ELF-1 (cell line): ENCODE results near the gene TENM3.

Experiments used
- DNase-seq: peaks from one replicate; pipeline ENCODE4 v3.0.0-alpha.2; 2016; ENCODE audit warnings: low read depth, low spot score

The TENM3 gene

GRCh38 chr4:182835006-182835740 lies 592.0 kb downstream of the TENM3 start:
- no peak for DNase-seq

DNA sequence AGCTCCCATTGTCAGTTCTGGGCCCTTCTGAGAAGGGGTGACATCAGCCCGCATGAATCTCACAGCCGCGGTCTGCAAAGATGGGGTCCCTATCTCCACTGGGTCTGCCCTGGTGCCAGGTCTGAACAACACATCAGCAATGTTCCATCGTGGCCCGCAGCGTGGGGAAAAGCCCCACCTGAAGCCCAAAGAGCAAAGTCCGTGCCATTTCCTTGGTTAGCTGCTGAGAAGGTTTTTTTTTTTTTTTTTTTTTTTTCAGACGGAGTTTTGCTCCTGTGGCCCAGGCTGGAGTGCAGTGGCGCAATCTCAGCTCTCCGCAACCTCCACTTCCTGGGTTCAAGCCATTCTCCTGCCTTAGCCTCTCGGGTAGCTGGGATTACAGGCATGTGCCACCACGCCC lies 594.6 kb downstream of the TENM3 start:
- no peak for DNase-seq

GRCh38 chr4:182838535-182838934 lies 595.3 kb downstream of the TENM3 start:
- DNase-seq: no peak

DNA sequence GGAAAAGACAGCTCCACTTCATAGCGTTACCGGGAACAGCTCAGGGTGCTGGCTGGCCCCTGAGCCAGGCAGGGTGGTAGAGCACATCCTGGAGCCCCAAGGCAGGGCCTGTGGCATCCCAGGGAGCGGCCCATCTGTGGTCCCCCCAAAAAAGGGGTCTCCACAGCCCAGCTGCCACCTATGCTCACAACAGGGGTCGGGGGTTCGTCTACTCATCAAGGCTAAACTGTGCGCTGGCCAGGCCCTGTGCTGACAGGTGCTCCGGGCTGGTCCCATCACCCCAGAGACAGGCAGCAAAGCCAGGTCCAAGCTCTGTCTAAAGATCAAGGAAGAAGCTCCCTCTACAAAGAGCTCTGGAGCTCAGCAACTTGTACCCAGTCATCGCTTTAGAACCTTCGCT lies 596.1 kb downstream of the TENM3 start:
- no peak for DNase-seq

DNA sequence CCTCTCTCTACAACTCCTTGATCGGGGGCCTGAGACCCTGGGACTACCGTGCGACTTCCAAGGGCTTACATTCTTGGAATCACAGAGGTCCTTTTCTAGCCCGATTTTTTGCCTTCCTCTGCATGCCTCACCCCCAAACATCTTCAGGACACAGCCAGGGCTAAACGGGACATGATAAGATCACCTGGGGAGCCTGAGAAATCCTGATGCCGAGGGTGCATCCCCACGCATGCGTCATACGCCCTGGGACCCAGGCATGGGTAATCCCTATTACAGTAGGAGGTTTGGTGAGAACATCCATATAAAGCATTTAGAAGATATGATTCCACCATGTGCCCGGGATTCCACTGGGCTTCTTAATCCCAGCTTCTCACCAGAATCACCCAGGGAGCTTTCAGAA lies 596.9 kb downstream of the TENM3 start:
- DNase-seq: no peak

DNA sequence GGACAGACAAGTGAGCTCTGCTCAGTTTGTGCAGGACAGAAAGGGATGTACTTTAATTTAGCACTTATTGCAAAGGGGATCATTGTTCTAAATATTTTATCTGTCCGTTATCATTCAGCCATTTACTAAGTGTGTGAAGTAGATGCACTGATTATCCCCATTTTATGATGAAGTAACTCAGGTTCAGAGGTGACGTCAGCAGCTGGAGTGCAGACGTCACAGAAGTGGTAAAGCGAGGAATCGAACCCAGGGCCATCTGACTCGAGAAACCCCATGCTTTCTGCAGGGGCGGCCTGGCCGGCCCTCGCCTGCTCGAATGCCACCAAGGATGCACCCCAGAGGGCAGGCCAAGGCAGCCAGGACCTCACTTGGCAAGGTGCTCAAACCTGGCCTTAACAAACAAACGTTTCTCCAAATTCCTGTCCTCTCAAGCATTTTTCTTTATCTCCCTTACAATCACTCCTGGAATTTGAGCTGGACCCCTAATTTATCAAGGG lies 599.0 kb downstream of the TENM3 start:
- no peak for DNase-seq

- DNase-seq: no peak
Observed at GRCh38 chr4:182842759-182843390, 599.7 kb downstream of the TENM3 start.

DNA sequence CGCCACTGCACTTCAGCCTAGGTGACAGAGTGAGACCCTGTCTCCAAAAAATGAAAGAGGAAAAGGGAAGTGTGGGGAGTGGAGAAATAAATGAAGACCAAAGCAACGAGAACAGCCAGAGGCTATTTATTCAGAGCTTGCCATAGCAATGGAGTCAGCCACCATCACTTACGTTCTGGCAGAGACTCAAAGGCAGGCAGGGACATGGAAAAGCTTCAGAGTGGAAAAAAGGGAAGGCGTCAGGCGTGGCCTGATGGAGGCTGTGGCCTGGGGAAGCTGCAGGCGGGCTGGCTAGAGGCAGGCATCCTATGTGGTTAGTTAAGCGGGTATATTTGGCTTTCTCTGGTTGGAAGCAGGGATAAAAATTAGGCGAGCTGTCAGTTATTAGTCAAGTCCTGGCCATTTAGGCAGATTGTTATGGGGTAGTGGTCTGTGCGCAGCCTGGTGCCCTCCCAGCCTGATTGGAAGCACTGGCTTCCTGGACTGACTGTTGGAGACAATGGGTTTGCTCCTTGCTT lies 600.7 kb downstream of the TENM3 start:
- no peak for DNase-seq

DNA sequence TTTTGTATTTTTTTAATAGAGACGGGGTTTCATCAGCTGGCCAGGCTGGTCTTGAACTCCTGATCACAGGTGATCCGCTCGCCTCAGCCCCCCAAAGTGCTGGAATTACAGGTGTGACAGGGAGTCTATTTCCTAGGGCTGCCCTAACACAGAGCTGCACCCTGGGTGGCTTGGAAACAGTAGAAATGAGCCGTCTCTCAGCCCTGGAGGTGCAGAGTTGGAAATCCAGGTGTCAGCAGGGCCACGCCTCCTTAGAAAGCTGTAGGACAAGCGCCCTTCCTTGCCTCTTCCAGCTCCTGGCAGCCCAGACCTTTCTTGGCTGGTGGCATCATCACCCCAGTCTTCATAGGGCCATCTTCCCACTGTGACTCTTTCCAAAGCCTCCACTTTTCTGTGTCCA lies 602.4 kb downstream of the TENM3 start:
- DNase-seq: no peak

- no peak for DNase-seq
Observed at GRCh38 chr4:182846036-182846435, 602.8 kb downstream of the TENM3 start.

- no peak for DNase-seq
Observed at GRCh38 chr4:182847576-182848450, 604.6 kb downstream of the TENM3 start.

DNA sequence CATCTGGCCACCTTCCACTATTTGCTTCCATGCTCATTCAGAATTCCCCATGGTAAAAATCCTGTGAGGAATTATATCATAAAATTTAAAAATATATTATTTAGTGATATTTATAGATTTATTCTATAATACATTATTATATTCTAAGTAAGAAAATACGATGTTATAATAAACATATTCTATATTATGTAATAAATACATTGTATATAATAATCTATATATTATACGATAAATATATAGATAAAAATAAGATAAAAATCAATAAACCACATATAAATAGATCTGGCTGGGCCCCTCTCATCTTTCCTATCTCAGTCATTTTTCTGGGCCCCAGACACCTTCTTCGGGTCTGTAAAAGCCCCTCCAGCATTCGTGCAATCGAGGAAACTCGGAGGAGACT lies 605.5 kb downstream of the TENM3 start:
- DNase-seq: no peak
